B cell (primary cell): ENCODE results near the gene MRGPRX3.

Experiments
- EZH2 ChIP-seq: IDR thresholded peaks from 2 replicates; pipeline ENCODE4 v1.6.1; 2012; ENCODE audit warnings: borderline replicate concordance, low read depth, mild to moderate bottlenecking, moderate library complexity, low read length; ENCODE audit not compliant: insufficient read depth, poor library complexity, severe bottlenecking
- TF ChIP-seq, protein P1 (sequence below): fragments of 200-600 bp; IDR thresholded peaks from one replicate; pipeline ENCODE4 v1.8.0; 2022; ENCODE audit warnings: antibody characterized with exemption, mild to moderate bottlenecking

DNA sequence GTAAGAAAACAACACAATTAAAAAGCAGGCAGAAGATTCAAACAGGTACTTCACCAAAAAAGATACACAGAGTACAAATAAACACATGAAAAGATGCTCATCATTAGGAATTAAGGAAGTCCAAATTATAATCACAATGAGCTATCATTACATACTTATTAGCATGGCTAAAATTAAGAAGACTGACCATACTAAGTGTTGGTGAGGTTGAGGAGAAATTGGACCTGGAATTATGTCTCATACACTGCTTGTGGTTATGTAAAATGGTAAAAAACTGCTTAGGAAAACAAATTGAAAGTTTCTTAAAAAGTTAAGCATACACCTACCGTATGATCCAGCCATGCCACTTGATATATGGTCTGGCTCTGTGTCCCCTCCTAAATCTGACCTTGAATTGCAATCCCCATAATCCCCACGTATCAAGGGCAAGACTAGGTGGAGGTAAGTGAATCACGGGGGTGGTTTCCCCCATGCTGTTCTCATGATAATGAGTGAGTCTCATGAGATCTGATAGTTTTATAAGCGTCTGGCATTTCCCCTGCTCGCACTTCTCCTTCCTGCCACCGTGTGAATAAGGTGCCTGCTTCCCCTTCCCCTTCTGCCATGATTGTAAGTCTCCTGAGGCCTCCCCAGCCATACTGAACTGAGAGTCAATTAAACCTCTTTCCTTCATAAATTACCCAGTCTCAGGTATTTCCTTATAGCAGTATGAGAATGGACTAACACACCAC, 31.3 kb upstream of the MRGPRX3 start:
- TF ChIP-seq, protein P1, sequence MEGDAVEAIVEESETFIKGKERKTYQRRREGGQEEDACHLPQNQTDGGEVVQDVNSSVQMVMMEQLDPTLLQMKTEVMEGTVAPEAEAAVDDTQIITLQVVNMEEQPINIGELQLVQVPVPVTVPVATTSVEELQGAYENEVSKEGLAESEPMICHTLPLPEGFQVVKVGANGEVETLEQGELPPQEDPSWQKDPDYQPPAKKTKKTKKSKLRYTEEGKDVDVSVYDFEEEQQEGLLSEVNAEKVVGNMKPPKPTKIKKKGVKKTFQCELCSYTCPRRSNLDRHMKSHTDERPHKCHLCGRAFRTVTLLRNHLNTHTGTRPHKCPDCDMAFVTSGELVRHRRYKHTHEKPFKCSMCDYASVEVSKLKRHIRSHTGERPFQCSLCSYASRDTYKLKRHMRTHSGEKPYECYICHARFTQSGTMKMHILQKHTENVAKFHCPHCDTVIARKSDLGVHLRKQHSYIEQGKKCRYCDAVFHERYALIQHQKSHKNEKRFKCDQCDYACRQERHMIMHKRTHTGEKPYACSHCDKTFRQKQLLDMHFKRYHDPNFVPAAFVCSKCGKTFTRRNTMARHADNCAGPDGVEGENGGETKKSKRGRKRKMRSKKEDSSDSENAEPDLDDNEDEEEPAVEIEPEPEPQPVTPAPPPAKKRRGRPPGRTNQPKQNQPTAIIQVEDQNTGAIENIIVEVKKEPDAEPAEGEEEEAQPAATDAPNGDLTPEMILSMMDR = no peak
- TF ChIP-seq EZH2 = no peak
